SK-N-SH treated with all-trans-retinoic acid at 6 μM for 48 hours (cell line): ENCODE results near the gene MZT1.

Experiments
- ATAC-seq: fragments of 200-7000 bp; cut with Tn5 transposase; 3 replicates; pipeline ENCODE4 v1.9.1; 2020; ENCODE audit warnings: mild to moderate bottlenecking, moderate library complexity
- ARNTL ChIP-seq: fragments of 450-650 bp; formaldehyde crosslinking; IDR thresholded peaks from 2 replicates; pipeline ENCODE4 v1.5.0; 2020; ENCODE audit warnings: low read depth, mild to moderate bottlenecking, moderate library complexity, borderline replicate concordance
- BACH2 ChIP-seq: fragments of 250-450 bp; sonication (Bioruptor Pico); IDR thresholded peaks from 2 replicates; pipeline ENCODE4 v1.9.0; 2021; ENCODE audit warnings: mild to moderate bottlenecking, borderline replicate concordance
- CSDC2 ChIP-seq: fragments of 250-450 bp; sonication (Bioruptor Pico); IDR thresholded peaks from 2 replicates; pipeline ENCODE4 v1.5.0; 2020; ENCODE audit warnings: mild to moderate bottlenecking, moderate library complexity
- CSRNP3 ChIP-seq: fragments of 250-450 bp; sonication (Bioruptor Pico); IDR thresholded peaks from 2 replicates; pipeline ENCODE4 v1.5.1; 2021; ENCODE audit warnings: mild to moderate bottlenecking, moderate library complexity
- ESRRG ChIP-seq: fragments of 250-450 bp; sonication (Bioruptor Pico); IDR thresholded peaks from 2 replicates; pipeline ENCODE4 v1.6.1; 2021; ENCODE audit warnings: mild to moderate bottlenecking
- GLIS3 ChIP-seq: fragments of 250-450 bp; sonication (Bioruptor Pico); IDR thresholded peaks from 2 replicates; pipeline ENCODE4 v1.5.0; 2020; ENCODE audit warnings: mild to moderate bottlenecking, moderate library complexity
- ISL1 ChIP-seq: fragments of 250-450 bp; sonication (Bioruptor Pico); IDR thresholded peaks from 2 replicates; pipeline ENCODE4 v2.1.2; 2022; ENCODE audit warnings: mild to moderate bottlenecking, moderate library complexity
- OSR1 ChIP-seq: fragments of 250-450 bp; sonication (Bioruptor Pico); IDR thresholded peaks from 2 replicates; pipeline ENCODE4 v1.8.0; 2022; ENCODE audit warnings: moderate library complexity, mild to moderate bottlenecking, inconsistent platforms
- RARB ChIP-seq: fragments of 250-450 bp; sonication (Bioruptor Pico); IDR thresholded peaks from 2 replicates; pipeline ENCODE4 v1.8.0; 2021; ENCODE audit warnings: mild to moderate bottlenecking, moderate library complexity
- TCF4 ChIP-seq: fragments of 250-450 bp; sonication (Bioruptor Pico); IDR thresholded peaks from 2 replicates; pipeline ENCODE4 v1.8.0; 2021; ENCODE audit warnings: mild to moderate bottlenecking, moderate library complexity, borderline replicate concordance
- TOX ChIP-seq: fragments of 250-450 bp; sonication (Bioruptor Pico); IDR thresholded peaks from 2 replicates; pipeline ENCODE4 v1.8.0; 2021; ENCODE audit warnings: mild to moderate bottlenecking, moderate library complexity, borderline replicate concordance
- TSHZ2 ChIP-seq: fragments of 250-450 bp; sonication (Bioruptor Pico); IDR thresholded peaks from 2 replicates; pipeline ENCODE4 v1.5.0; 2020; ENCODE audit warnings: mild to moderate bottlenecking, moderate library complexity
- ZC3H10 ChIP-seq: fragments of 250-450 bp; sonication (Bioruptor Pico); IDR thresholded peaks from 2 replicates; pipeline ENCODE4 v1.5.1; 2021; ENCODE audit warnings: mild to moderate bottlenecking, moderate library complexity
- ZFP3 ChIP-seq: fragments of 250-450 bp; sonication (Bioruptor Pico); IDR thresholded peaks from 2 replicates; pipeline ENCODE4 v1.5.0; 2020; ENCODE audit warnings: mild to moderate bottlenecking, moderate library complexity
- ZFP30 ChIP-seq: fragments of 450-650 bp; formaldehyde crosslinking; IDR thresholded peaks from 2 replicates; pipeline ENCODE4 v1.5.0; 2022; ENCODE audit warnings: mild to moderate bottlenecking, moderate library complexity
- ZNF565 ChIP-seq: fragments of 450-650 bp; formaldehyde crosslinking; conservative IDR thresholded peaks from 2 replicates; pipeline ENCODE4 v1.5.0; 2020; ENCODE audit warnings: low read depth, mild to moderate bottlenecking, moderate library complexity
- ZNF70 ChIP-seq: fragments of 450-650 bp; formaldehyde crosslinking; IDR thresholded peaks from 2 replicates; pipeline ENCODE4 v1.5.0; 2020; ENCODE audit warnings: mild to moderate bottlenecking, moderate library complexity
- ZNF8 ChIP-seq: fragments of 450-650 bp; formaldehyde crosslinking; IDR thresholded peaks from 2 replicates; pipeline ENCODE4 v1.5.0; 2020; ENCODE audit warnings: mild to moderate bottlenecking, moderate library complexity
- TF ChIP-seq, protein P1 (sequence below): fragments of 250-450 bp; sonication (Bioruptor Pico); IDR thresholded peaks from 2 replicates; pipeline ENCODE4 v1.8.0; 2021; ENCODE audit warnings: low read depth, mild to moderate bottlenecking, moderate library complexity, borderline replicate concordance
- TF ChIP-seq, protein P2 (sequence below): fragments of 250-450 bp; sonication (Bioruptor Pico); IDR thresholded peaks from 2 replicates; pipeline ENCODE4 v1.5.1; 2020; ENCODE audit warnings: low read depth, mild to moderate bottlenecking, moderate library complexity

MZT1 gene, protein sequence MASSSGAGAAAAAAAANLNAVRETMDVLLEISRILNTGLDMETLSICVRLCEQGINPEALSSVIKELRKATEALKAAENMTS

GRCh38 chr13:72727417-72728289 is at the start of gene MZT1, which contains the start of gene BORA:
Gene MZT1 (minus strand): TSS chr13:72727629. CDS start chr13:72727602, 27 bp downstream.
Gene BORA (plus strand): TSS chr13:72727923. CDS start chr13:72728941, 1,018 bp downstream.
- ATAC-seq: peak; percentile 99
- TF ChIP-seq TSHZ2 (CRISPR knock-in tag) (0 out of 2 replicates have a peak, but pooled peaks have one; percentile 49), ZFP3 (no peak)

DNA sequence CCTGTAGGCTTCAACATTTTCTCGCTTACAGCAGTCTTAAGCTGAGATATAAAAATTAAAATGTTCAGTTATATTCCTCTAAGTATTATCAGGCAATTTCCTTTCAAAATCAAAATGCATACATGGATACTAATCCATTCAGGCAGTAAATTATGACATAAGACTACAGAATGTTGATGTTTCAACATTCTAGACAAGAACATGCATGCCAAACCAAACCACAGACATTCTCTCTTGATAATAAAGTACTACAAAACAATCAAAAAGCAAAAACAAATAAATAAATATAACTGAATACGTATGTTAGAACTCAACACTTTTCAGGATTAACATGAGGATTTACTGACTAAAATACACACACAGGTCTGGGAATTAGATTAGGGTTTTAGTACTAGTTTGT is 46.6 kb upstream of the MZT1 start:
- TF ChIP-seq ARNTL (CRISPR knock-in tag) (no peak), ESRRG (CRISPR knock-in tag) (no peak), ZNF70 (CRISPR knock-in tag) (no peak), ZFP30 (CRISPR knock-in tag) (no peak), RARB (CRISPR knock-in tag) (no peak), ZNF565 (CRISPR knock-in tag) (no peak), ZC3H10 (CRISPR knock-in tag) (no peak), GLIS3 (no peak), CSRNP3 (CRISPR knock-in tag) (no peak), ISL1 (CRISPR knock-in tag) (no peak), ZFP3 (no peak), CSDC2 (CRISPR knock-in tag) (no peak), TCF4 (CRISPR knock-in tag) (no peak), BACH2 (CRISPR knock-in tag) (no peak), ZNF8 (CRISPR knock-in tag) (no peak), TOX (CRISPR knock-in tag) (no peak)
- TF ChIP-seq, protein P1, sequence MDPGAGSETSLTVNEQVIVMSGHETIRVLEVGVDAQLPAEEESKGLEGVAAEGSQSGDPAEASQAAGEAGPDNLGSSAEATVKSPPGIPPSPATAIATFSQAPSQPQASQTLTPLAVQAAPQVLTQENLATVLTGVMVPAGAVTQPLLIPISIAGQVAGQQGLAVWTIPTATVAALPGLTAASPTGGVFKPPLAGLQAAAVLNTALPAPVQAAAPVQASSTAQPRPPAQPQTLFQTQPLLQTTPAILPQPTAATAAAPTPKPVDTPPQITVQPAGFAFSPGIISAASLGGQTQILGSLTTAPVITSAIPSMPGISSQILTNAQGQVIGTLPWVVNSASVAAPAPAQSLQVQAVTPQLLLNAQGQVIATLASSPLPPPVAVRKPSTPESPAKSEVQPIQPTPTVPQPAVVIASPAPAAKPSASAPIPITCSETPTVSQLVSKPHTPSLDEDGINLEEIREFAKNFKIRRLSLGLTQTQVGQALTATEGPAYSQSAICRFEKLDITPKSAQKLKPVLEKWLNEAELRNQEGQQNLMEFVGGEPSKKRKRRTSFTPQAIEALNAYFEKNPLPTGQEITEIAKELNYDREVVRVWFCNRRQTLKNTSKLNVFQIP (CRISPR knock-in tag): no peak
- no peak for ATAC-seq

GRCh38 chr13:72763411-72763810 is 36.0 kb upstream of the MZT1 start:
- TF ChIP-seq TSHZ2 (CRISPR knock-in tag) (no peak), ZNF565 (CRISPR knock-in tag) (no peak), ESRRG (CRISPR knock-in tag) (no peak), ARNTL (CRISPR knock-in tag) (no peak), ZC3H10 (CRISPR knock-in tag) (no peak), ZNF70 (CRISPR knock-in tag) (no peak), OSR1 (no peak), ZFP3 (no peak), CSDC2 (CRISPR knock-in tag) (no peak), TCF4 (CRISPR knock-in tag) (no peak), ISL1 (CRISPR knock-in tag) (no peak), RARB (CRISPR knock-in tag) (no peak), CSRNP3 (CRISPR knock-in tag) (no peak)
- TF ChIP-seq, protein P1 (CRISPR knock-in tag): no peak
- TF ChIP-seq, protein P2, sequence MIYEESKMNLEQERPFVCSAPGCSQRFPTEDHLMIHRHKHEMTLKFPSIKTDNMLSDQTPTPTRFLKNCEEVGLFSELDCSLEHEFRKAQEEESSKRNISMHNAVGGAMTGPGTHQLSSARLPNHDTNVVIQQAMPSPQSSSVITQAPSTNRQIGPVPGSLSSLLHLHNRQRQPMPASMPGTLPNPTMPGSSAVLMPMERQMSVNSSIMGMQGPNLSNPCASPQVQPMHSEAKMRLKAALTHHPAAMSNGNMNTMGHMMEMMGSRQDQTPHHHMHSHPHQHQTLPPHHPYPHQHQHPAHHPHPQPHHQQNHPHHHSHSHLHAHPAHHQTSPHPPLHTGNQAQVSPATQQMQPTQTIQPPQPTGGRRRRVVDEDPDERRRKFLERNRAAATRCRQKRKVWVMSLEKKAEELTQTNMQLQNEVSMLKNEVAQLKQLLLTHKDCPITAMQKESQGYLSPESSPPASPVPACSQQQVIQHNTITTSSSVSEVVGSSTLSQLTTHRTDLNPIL: no peak
- TF ChIP-seq, all 23 proteins: peak for 0
- ATAC-seq: no peak
